ENCODE results near the gene AKR1A1.
"Not testable (repeated sequence)": the region's sequence is repeated elsewhere in the genome, so short reads cannot be mapped to it uniquely, and the experiment has no call there.

- TF ChIP-seq CTCF, POLR2A (IDR thresholded peaks at IDR 0.05): not testable (repeated sequence)
These were observed 46.1 kb downstream of the AKR1A1 start for GRCh38 chr1:45596765-45597164.
